ENCODE measurements around the gene PRMT7. TPM values are rescaled to one million over a fixed set of nuclear protein-coding genes. Genes with fewer than 3 reads are reported as not detected.

PRMT7 gene
- total RNA-seq, 1 donor from 2014 or later, result 30.0 TPM

DNA sequence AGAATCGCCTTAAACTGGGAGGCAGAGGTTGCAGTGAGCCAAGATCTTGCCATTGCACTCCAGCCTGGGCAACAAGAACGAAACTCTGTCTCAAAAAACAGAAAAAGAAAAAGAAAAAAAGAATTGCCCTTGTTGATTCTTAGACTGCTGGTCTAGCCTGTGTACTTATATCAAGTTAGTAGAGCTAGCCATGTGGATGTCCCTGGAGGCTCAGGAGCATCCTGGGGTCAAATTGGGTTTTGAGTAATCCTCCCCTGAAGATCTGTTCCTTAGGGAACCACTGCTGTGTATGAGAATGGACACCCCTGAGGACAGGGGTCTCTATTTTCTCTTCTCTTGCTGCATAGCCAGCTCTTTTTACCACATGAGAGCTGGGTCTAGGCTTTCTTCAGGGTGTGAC is 21.6 kb upstream of the PRMT7 start:
- DNase-seq, result no peak
- Histone ChIP-seq H3K27ac (peak overlapping the region; percentile 59), H3K4me1 (peaks cover 59% of the 10 kb centered on the region), H3K4me3 (no peak overlapping the region), H3K36me3 (peaks cover 44% of the 10 kb centered on the region), H3K27me3 (no peaks in the 10 kb centered on the region), H3K9me3 (no peaks in the 10 kb centered on the region)
- no peak for ATAC-seq
- intact Hi-C loops (cut with DNase I), result no loop called here
- TF ChIP-seq, protein P1, sequence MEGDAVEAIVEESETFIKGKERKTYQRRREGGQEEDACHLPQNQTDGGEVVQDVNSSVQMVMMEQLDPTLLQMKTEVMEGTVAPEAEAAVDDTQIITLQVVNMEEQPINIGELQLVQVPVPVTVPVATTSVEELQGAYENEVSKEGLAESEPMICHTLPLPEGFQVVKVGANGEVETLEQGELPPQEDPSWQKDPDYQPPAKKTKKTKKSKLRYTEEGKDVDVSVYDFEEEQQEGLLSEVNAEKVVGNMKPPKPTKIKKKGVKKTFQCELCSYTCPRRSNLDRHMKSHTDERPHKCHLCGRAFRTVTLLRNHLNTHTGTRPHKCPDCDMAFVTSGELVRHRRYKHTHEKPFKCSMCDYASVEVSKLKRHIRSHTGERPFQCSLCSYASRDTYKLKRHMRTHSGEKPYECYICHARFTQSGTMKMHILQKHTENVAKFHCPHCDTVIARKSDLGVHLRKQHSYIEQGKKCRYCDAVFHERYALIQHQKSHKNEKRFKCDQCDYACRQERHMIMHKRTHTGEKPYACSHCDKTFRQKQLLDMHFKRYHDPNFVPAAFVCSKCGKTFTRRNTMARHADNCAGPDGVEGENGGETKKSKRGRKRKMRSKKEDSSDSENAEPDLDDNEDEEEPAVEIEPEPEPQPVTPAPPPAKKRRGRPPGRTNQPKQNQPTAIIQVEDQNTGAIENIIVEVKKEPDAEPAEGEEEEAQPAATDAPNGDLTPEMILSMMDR (IDR thresholded peaks at IDR 0.05), result no peak

DNA sequence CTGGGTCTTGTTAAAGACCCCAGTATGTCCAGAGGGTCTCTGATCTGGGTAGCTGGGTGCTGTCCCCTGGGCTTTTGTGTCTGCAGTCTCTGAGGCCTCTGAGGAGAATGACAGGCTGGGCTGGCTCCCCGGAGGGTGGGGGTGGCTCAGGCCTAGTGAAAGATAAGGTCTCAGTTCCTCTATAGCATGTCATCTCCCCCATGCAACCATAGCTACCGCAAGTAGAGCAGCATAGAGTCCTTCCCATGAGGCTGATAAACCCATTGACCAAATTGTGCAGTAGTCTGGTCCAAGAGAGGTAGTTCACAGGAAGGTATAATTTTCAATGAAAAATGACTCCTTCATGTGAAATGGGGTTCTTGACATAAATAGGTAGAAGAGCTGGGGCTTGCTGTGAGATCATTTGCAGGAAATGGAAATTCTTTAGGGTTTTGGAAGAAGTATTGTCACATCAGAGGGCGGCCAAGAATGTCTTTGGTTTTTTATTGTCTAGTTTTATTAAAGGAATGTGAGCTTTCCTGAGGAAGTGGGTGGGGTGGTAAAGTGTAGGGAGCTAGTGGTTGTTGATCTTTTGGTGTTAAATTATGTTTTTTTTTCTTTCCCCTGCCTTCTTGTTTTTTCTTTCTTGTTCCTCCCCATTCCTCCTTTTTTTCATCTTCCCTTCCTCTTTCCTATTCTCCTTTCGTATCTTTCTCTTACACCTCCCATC is 21.0 kb upstream of the PRMT7 start:
- TF ChIP-seq, protein P1 (IDR thresholded peaks at IDR 0.05), result no peak
- DNase-seq, result no peak
- Histone ChIP-seq H3K9me3 (no peaks in the 10 kb centered on the region), H3K36me3 (peaks cover 49% of the 10 kb centered on the region), H3K27ac (peak overlapping the region; percentile 59), H3K4me3 (no peak overlapping the region), H3K27me3 (no peaks in the 10 kb centered on the region), H3K4me1 (peaks cover 54% of the 10 kb centered on the region)
- ATAC-seq, result peak; percentile 47
- intact Hi-C loops (cut with DNase I), result no loop called here

DNA sequence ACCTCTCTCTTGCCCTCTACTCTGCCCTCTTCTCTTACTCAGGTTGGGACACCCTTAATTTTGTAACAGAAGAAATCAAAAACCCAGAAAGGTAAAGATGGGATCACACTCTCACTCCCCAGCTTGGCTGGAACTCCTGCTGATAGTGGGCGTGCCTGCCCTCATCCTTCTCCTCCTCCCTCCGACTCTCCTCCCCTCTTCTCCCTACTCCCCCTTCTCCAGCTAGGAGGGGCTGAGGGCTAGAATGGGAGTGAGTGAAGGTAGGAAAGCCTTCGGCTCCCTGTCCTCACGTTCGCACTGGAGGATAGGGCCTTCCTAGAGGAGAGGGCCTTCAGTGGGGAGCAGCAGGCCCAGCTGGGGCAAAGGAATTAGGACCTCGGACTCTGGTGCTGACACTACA is 20.4 kb upstream of the PRMT7 start:
- H3K4me1 ChIP-seq, result peaks cover 47% of the 10 kb centered on the region

DNA sequence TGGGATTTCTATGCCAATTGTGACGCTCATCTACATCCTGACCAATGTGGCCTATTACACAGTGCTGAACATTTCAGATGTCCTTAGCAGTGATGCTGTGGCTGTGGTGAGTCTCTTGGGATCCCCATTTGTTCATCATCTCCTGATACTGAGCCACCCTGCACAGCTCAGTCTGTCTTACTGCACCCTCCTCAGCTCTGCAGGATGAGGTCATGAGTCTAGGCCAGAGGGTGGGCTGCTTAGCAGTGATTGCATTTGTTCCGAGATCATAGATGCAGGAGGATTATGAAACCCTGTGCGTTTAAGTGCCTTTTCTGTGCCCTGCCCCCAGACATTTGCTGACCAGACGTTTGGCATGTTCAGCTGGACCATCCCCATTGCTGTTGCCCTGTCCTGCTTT is 19.6 kb upstream of the PRMT7 start:
- ATAC-seq (no peak), DNase-seq (no peak)
- TF ChIP-seq, protein P1 (IDR thresholded peaks at IDR 0.05), result no peak
- H3K4me1 ChIP-seq, result peaks cover 39% of the 10 kb centered on the region
- intact Hi-C loops (cut with DNase I), result no loop called here
- H3K4me3 ChIP-seq, result no peak overlapping the region
- no peaks in the 10 kb centered on the region for H3K9me3 ChIP-seq
- H3K27me3 ChIP-seq, result no peaks in the 10 kb centered on the region
- peaks cover 64% of the 10 kb centered on the region for H3K36me3 ChIP-seq
- no peak overlapping the region for H3K27ac ChIP-seq

More for the DNA sequence above, 20.4 kb upstream of the PRMT7 start:
- intact Hi-C loops (cut with DNase I), result no loop called here
- no peak for DNase-seq
- peak overlapping the region; percentile 59 for H3K27ac ChIP-seq
- H3K27me3 ChIP-seq, result no peaks in the 10 kb centered on the region
- TF ChIP-seq, protein P1 (IDR thresholded peaks at IDR 0.05), result no peak
- ATAC-seq, result no peak
- peaks cover 56% of the 10 kb centered on the region for H3K36me3 ChIP-seq
- no peaks in the 10 kb centered on the region for H3K9me3 ChIP-seq
- no peak overlapping the region for H3K4me3 ChIP-seq

DNA sequence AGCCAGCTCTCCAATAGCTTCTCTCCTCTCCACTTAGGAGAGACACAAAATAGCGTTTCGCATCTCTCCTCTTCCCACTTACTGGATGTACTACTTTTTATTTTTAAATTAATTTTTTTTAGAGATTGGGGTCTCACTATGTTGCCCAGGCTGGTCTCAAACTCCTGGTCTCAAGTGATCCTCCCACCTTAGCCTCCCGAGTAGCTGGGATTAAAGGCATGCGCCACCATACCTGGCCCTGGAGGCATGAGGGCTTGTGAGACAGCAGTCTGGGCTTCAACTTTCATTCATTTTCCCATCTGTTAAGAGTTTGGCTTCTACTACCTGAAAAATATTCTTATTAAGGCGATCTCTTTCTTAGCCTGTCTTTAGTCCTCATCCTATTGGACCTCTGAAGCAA is 18.4 kb upstream of the PRMT7 start:
- Histone ChIP-seq H3K36me3 (peaks cover 72% of the 10 kb centered on the region), H3K27me3 (no peaks in the 10 kb centered on the region), H3K4me1 (peaks cover 27% of the 10 kb centered on the region), H3K9me3 (no peaks in the 10 kb centered on the region), H3K4me3 (no peak overlapping the region), H3K27ac (no peak overlapping the region)
- ATAC-seq (no peak), DNase-seq (no peak)
- intact Hi-C loops (cut with DNase I), result no loop called here
- TF ChIP-seq, protein P1 (IDR thresholded peaks at IDR 0.05), result no peak

Data from upper lobe of right lung (tissue), 1 donor.